ENCODE data around the gene MSH3. TPM values are rescaled to one million over a fixed set of nuclear protein-coding genes. Genes with fewer than 3 reads are reported as not detected.
"Not testable (repeated sequence)": the region's sequence is repeated elsewhere in the genome, so short reads cannot be mapped to it uniquely, and the experiment has no call there.

MSH3 gene
- total RNA-seq, 4 donors from 2014 or later: 10.0 to 16.8 (median 13.1) TPM

- TF ChIP-seq CTCF (IDR thresholded peaks at IDR 0.05): no peak
- DNase-seq (ENCODE audit: low spot score) (no peak), ATAC-seq (ENCODE audit: low FRiP score) (no peak)
These were observed 180.3 kb downstream of the MSH3 start for GRCh38 chr5:80834710-80835109.

- DNase-seq (ENCODE audit: low spot score): no peak
- TF ChIP-seq CTCF (IDR thresholded peaks at IDR 0.05): no peak
- no peak for ATAC-seq (ENCODE audit: low FRiP score)
These were observed 180.7 kb downstream of the MSH3 start for GRCh38 chr5:80835128-80835527.

- ATAC-seq (ENCODE audit: low FRiP score) (no peak), DNase-seq (ENCODE audit: low spot score) (no peak)
These were observed 183.2 kb downstream of the MSH3 start for GRCh38 chr5:80837679-80838078.

GRCh38 chr5:80841026-80841797, 186.8 kb downstream of the MSH3 start:
- not testable (repeated sequence) for DNase-seq (ENCODE audit: low spot score); ATAC-seq (ENCODE audit: low FRiP score)

More at GRCh38 chr5:80837679-80838078, 183.2 kb downstream of the MSH3 start:
- no peak for TF ChIP-seq CTCF (IDR thresholded peaks at IDR 0.05)

- ATAC-seq (ENCODE audit: low FRiP score); DNase-seq (ENCODE audit: low spot score): not testable (repeated sequence)
These were observed 192.0 kb downstream of the MSH3 start for GRCh38 chr5:80846422-80846821.

GRCh38 chr5:80850168-80850567, 195.7 kb downstream of the MSH3 start:
- ATAC-seq (ENCODE audit: low FRiP score); DNase-seq (ENCODE audit: low spot score): not testable (repeated sequence)

- no peak for TF ChIP-seq CTCF (IDR thresholded peaks at IDR 0.05)
- DNase-seq (ENCODE audit: low spot score) (no peak), ATAC-seq (ENCODE audit: low FRiP score) (no peak)
These were observed 198.1 kb downstream of the MSH3 start for GRCh38 chr5:80852331-80853245.

GRCh38 chr5:80853413-80853812, 199.0 kb downstream of the MSH3 start:
- no peak for DNase-seq (ENCODE audit: low spot score)
- TF ChIP-seq CTCF (IDR thresholded peaks at IDR 0.05): no peak
- ATAC-seq (ENCODE audit: low FRiP score): no peak

Data from omental fat pad (tissue), 4 donors.